Right cardiac atrium (tissue), 5 donors: ENCODE results near the gene DHX8. TPM values are rescaled to one million over a fixed set of nuclear protein-coding genes. Genes with fewer than 3 reads are reported as not detected.

Experiments used
- ATAC-seq, 2 donors: fragments of 200-7000 bp; cut with Tn5 transposase; one replicate each; pipeline versions ENCODE4 v1.8.0 to v1.9.1; 2020; ENCODE audit warnings: moderate library complexity in 2 of 2, mild to moderate bottlenecking in 1 of 2
- DNase-seq, 3 donors: peaks; one replicate each; pipeline ENCODE4 v3.0.0-alpha.2; 2020
- H3K27ac ChIP-seq: one replicate; pipeline ENCODE4 v1.5.1; 2013; ENCODE audit warnings: mild to moderate bottlenecking, low read length, control low read depth, moderate library complexity
- H3K27me3 ChIP-seq: one replicate; pipeline ENCODE4 v1.6.1; 2013; ENCODE audit not compliant: control insufficient read depth, insufficient read depth
- H3K4me1 ChIP-seq: one replicate; pipeline ENCODE4 v1.6.1; 2013; ENCODE audit warnings: low read length; ENCODE audit not compliant: control insufficient read depth, insufficient read depth
- H3K4me3 ChIP-seq: one replicate; pipeline ENCODE4 v1.5.1; 2013; ENCODE audit warnings: low read length, control low read depth
- H3K9me3 ChIP-seq: one replicate; pipeline ENCODE4 v1.6.1; 2013; ENCODE audit warnings: low read length; ENCODE audit not compliant: control insufficient read depth
- WGBS: extraction: QIAGEN DNeasy Blood & Tissue Kit; methylation state at CpG from one replicate; pipeline ENCODE4 v1.1.7; 2013; 5-methylcytosine and 5-hydroxymethylcytosine counted together
- intact Hi-C, 4 donors: fragments of 100-400 bp; cut with DNase I; formaldehyde crosslinking; loops; one replicate each; pipeline versions ENCODE4 v1.11.0 to v1.14.0; 2022 to 2023
- polyA plus RNA-seq: library from polyadenylated mRNA; stranded (reverse); fragments of 200-250 nt; gene quantifications from one replicate; pipeline ENCODE4 v1.2.3, GENCODE V29; 2013
- total RNA-seq, 4 donors: library from RNA; stranded (reverse); fragmentation: NEBNext Ultra II Directional; extraction: Animal tissue kit (Norgen Biotek cat#: 25700); gene quantifications; one replicate each; pipeline ENCODE4 v1.2.1, GENCODE V29; 2021
- donor health status: healthy with polysubstance abuse.
- donor health status: DM: no; HTN: yes; CAD: no.
- donor health status: DM: no; HTN: no; CAD: no.
- donor health status: DM: no; HTN: yes; CAD: no; lungs with severe emphysema.
- donor health status: DM: yes; HTN: yes; CAD: no.

Gene DHX8
- total and polyA plus RNA-seq, 5 donors = 12.8 to 38.8 (median 26.9) TPM

DNA sequence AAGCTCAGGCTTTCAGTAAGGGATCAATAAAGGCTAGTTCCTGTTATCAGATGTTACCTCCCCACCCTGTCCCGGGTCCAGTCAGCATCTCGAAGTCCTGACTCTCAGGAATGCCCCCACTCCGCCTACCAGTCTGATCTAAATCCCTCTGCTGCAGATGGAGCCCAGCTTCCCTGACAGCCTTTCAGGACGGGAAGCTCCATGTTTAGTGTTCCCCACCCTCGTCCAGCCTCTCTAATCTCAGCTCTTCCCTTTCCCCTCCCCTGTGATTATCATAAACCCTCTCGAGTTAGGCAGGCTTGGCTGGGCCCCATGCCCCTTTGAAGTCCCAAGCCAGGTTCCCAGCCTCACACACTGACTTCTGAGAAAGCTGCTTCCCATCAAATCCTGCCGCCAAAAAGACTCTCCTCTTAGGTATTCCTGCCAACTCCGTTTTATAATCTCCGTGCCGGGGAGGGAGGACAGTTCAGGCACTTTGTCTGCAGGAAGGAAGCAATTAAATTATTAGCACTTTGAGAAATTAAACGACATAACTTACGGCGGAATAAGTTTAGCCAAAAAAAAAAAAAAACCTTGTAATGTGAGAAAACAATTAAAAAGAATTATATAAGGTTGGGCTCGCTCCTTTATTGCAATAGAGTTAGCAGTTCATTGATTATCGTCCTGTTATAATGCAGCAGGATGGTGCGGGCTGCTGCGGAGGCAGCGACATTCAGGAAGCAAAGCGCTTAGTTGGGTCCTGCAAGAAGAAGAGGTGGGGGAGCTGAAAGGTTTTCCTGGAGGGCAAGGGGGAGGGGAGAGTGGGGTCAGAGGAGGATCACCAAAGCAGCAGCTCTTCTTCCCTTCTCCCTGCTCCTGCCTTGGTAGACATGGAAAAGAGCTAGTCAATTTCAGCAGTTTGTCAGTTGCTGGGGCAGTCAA lies 79.2 kb downstream of the DHX8 start:
- WGBS = 12% methylated on average over 19 of the region's 19 CpGs
- intact Hi-C loops = no loop called here
- Histone ChIP-seq H3K4me3 (no peak overlapping the region), H3K4me1 (no peaks in the 10 kb centered on the region), H3K27ac (no peak overlapping the region), H3K9me3 (no peaks in the 10 kb centered on the region), H3K27me3 (no peaks in the 10 kb centered on the region)
- ATAC-seq (peak; percentile 33 to 58), DNase-seq (no peak)

GRCh38 chr17:43563600-43564594 lies 80.1 kb downstream of the DHX8 start:
- no peak for DNase-seq
- intact Hi-C loops = no loop called here
- Histone ChIP-seq H3K9me3 (no peaks in the 10 kb centered on the region), H3K4me1 (no peaks in the 10 kb centered on the region), H3K27ac (no peak overlapping the region), H3K27me3 (no peaks in the 10 kb centered on the region), H3K4me3 (no peak overlapping the region)
- WGBS = 71% methylated on average over 15 of the region's 15 CpGs
- no peak for ATAC-seq

- Histone ChIP-seq H3K9me3 (no peaks in the 10 kb centered on the region), H3K4me1 (no peaks in the 10 kb centered on the region), H3K27ac (no peak overlapping the region), H3K27me3 (no peaks in the 10 kb centered on the region), H3K4me3 (no peak overlapping the region)
- 98% methylated on average over 5 of the region's 5 CpGs for WGBS
- no peak for DNase-seq
- no peak for ATAC-seq
- intact Hi-C loops = no loop called here
Observed at GRCh38 chr17:43568506-43569082, 84.8 kb downstream of the DHX8 start.

DNA sequence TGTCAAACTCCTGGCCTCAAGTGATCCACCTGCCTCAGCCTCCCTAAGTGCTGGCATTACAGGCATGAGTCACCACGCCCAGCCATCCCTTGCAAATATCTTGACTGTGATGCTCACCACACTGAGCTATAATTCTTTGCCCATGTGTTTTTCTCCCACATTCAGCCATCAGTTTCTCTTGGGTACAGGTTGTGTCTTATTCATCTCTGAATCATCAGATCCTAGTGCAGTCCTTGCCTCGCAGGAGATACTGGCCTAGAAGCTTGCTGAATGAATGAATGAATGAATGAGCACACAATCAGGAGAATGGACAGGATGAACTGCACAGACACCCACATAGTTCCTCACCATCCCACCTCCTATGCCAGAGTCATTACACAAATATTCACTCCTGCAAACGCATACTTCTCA lies 86.7 kb downstream of the DHX8 start:
- Histone ChIP-seq H3K4me1 (no peaks in the 10 kb centered on the region), H3K9me3 (no peaks in the 10 kb centered on the region), H3K27me3 (no peaks in the 10 kb centered on the region), H3K4me3 (no peak overlapping the region), H3K27ac (no peak overlapping the region)
- 89% methylated on average over 3 of the region's 3 CpGs for WGBS
- no peak for ATAC-seq
- DNase-seq = no peak
- intact Hi-C loops = loop anchor here in 2 of 4 donors (10.0 kb wide), 1 partner anchor 184 kb away; the partner anchor contains the start of gene SOST (in 2 of the 2)

GRCh38 chr17:43572368-43572980 lies 88.7 kb downstream of the DHX8 start:
- no peak overlapping the region for H3K27ac ChIP-seq
- intact Hi-C loops = loop anchor here in 2 of 4 donors (10.0 kb wide), 1 partner anchor 182 kb away; the partner anchor contains the start of gene SOST (in 2 of the 2)
- H3K4me1 ChIP-seq = no peaks in the 10 kb centered on the region
- H3K27me3 ChIP-seq = no peaks in the 10 kb centered on the region
- no peak for ATAC-seq
- WGBS = 87% methylated on average over 5 of the region's 5 CpGs
- no peak overlapping the region for H3K4me3 ChIP-seq
- no peak for DNase-seq
- no peaks in the 10 kb centered on the region for H3K9me3 ChIP-seq

- intact Hi-C loops = loop anchor here in 2 of 4 donors (10.0 kb wide), 1 partner anchor 181 kb away; the partner anchor contains the start of gene SOST (in 2 of the 2)
- ATAC-seq (no peak), DNase-seq (no peak)
- Histone ChIP-seq H3K27ac (no peak overlapping the region), H3K27me3 (no peaks in the 10 kb centered on the region), H3K4me1 (no peaks in the 10 kb centered on the region), H3K4me3 (no peak overlapping the region), H3K9me3 (no peaks in the 10 kb centered on the region)
- 41% methylated on average over 7 of the region's 7 CpGs for WGBS
Observed at GRCh38 chr17:43573579-43574321, 90.0 kb downstream of the DHX8 start.

DNA sequence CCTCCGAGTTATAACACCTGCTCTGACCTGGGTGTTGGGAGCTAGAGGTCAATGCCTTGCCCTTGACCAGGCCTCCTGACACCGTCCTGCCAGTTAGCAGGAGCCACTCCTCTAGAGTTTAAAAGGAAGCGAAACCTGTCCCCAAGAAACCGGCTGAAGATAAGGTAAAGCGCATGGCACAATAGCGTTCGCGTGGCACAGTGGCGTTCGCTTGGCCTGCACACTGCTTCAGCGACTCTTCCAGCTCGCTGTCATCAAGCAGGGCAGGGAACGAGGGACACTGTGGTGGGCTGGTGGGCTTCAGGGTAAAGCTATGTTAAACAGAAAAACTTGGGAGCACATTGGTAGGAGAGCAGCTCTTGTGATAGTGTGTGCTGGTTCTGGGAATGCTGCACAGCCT lies 90.6 kb downstream of the DHX8 start:
- intact Hi-C loops = loop anchor here in 2 of 4 donors (10.0 kb wide), 1 partner anchor 180 kb away; the partner anchor contains the start of gene SOST (in 2 of the 2)
- 72% methylated on average over 13 of the region's 13 CpGs for WGBS
- H3K27me3 ChIP-seq = no peaks in the 10 kb centered on the region
- ATAC-seq = no peak
- peaks cover 3% of the 10 kb centered on the region for H3K4me1 ChIP-seq
- no peak for DNase-seq
- no peaks in the 10 kb centered on the region for H3K9me3 ChIP-seq
- no peak overlapping the region for H3K4me3 ChIP-seq
- no peak overlapping the region for H3K27ac ChIP-seq

DNA sequence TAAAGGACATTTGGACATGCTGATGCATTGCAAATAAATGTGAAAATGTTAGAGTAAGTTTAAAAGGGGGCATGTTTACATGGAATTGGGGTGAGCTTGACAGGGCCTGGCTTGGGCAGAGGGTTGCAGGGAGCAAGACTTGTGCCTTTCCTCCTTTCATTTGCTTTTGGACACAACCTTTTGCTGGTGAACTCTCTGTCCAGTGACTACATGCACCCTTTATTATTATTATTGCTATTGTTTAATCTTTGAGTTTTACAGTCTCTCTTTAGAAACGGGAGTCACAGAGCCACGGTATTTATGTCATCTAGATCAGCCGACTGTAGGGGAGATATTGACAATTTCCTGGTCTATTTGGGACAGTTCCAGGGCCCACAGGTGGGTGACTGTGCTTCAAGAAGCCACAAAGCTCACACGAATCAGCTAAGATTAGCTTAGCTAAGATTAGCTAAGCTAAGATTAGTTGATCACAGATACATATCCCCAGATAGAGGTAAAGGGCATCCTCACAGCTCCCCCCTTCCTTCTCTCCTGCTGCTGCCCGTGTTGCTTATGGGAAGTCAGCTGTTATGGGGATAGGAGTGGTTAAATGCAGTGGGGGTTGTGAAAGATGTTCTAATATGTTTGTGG lies 91.2 kb downstream of the DHX8 start:
- DNase-seq = no peak
- Histone ChIP-seq H3K4me1 (peaks cover 3% of the 10 kb centered on the region), H3K27me3 (no peaks in the 10 kb centered on the region), H3K9me3 (no peaks in the 10 kb centered on the region), H3K4me3 (no peak overlapping the region), H3K27ac (no peak overlapping the region)
- WGBS = 36% methylated on average over 5 of the region's 5 CpGs
- no peak for ATAC-seq
- intact Hi-C loops = loop anchor here in 3 of 4 donors (5.0 to 10.0 kb wide), 2 partner anchors 180 to 187 kb away; partner anchors contain the start of gene SOST (in 2 of the 3)
